DOHH2 (cell line): ENCODE results near the gene PPFIA2.

Experiments
- H3F3A ChIP-seq: fragments of 200-600 bp; sonication (generic), shearing (Covaris generic); 2 replicates; pipeline ENCODE4 v1.6.0; 2016; ENCODE audit warnings: antibody characterized with exemption, mild to moderate bottlenecking; ENCODE audit not compliant: control insufficient read depth, insufficient read depth
- H3K27ac ChIP-seq: fragments of 200-600 bp; sonication (generic); 2 replicates; pipeline ENCODE4 v1.5.1; 2014; ENCODE audit warnings: low read depth, mild to moderate bottlenecking, low read length, moderate library complexity
- H3K27me3 ChIP-seq: fragments of 200-600 bp; sonication (generic); 2 replicates; pipeline ENCODE4 v1.6.1; 2014; ENCODE audit warnings: mild to moderate bottlenecking, low read length, mixed read lengths; ENCODE audit not compliant: control insufficient read depth
- H3K36me3 ChIP-seq: fragments of 200-600 bp; sonication (generic); 2 replicates; pipeline ENCODE4 v1.6.1; 2014; ENCODE audit warnings: mild to moderate bottlenecking, low read length, moderate library complexity, mixed read lengths; ENCODE audit not compliant: control insufficient read depth
- H3K4me1 ChIP-seq: fragments of 200-600 bp; sonication (generic); 2 replicates; pipeline ENCODE4 v1.6.1; 2014; ENCODE audit warnings: mild to moderate bottlenecking, low read length, mixed read lengths; ENCODE audit not compliant: control insufficient read depth
- H3K4me2 ChIP-seq: fragments of 200-600 bp; sonication (generic); 2 replicates; pipeline ENCODE4 v1.6.0; 2014; ENCODE audit warnings: mild to moderate bottlenecking, low read length, moderate library complexity
- H3K4me3 ChIP-seq: fragments of 200-600 bp; sonication (generic); 2 replicates; pipeline ENCODE4 v1.5.1; 2014; ENCODE audit warnings: mild to moderate bottlenecking, low read length, mixed read lengths
- H3K79me2 ChIP-seq: fragments of 200-600 bp; sonication (generic); 2 replicates; pipeline ENCODE4 v1.6.1; 2014; ENCODE audit warnings: mild to moderate bottlenecking, low read length, mixed read lengths; ENCODE audit not compliant: control insufficient read depth
- H3K9me2 ChIP-seq: fragments of 200-600 bp; sonication (generic); replicated peaks from 2 replicates; pipeline ENCODE4 v1.6.1; 2014; ENCODE audit warnings: mild to moderate bottlenecking, low read length, mixed read lengths; ENCODE audit not compliant: control insufficient read depth
- H3K9me3 ChIP-seq: fragments of 200-600 bp; sonication (generic); 2 replicates; pipeline ENCODE4 v1.6.1; 2014; ENCODE audit warnings: antibody characterized with exemption, low read length, mixed read lengths; ENCODE audit not compliant: control insufficient read depth, insufficient read depth
- H4K20me1 ChIP-seq: fragments of 200-600 bp; sonication (generic); 2 replicates; pipeline ENCODE4 v1.6.0; 2014; ENCODE audit warnings: low read depth, mild to moderate bottlenecking, antibody characterized with exemption, low read length, moderate library complexity; ENCODE audit not compliant: control insufficient read depth, insufficient read depth
- CTCF ChIP-seq: fragments of 200-600 bp; sonication (generic); IDR thresholded peaks from one replicate; pipeline ENCODE4 v1.5.1; 2014; ENCODE audit warnings: antibody characterized with exemption, mild to moderate bottlenecking, low read depth, low read length; ENCODE audit not compliant: poor library complexity, severe bottlenecking
- EZH2phosphoT487 ChIP-seq: fragments of 200-600 bp; sonication (generic); IDR thresholded peaks from 2 replicates; pipeline ENCODE4 v1.6.1; 2017; ENCODE audit warnings: borderline replicate concordance, mild to moderate bottlenecking, antibody characterized with exemption, low read length, moderate library complexity, mixed read lengths

PPFIA2 gene

GRCh38 chr12:81231574-81232368, 527.4 kb downstream of the PPFIA2 start:
- Histone ChIP-seq H3K27ac (no peak overlapping the region), H3K9me3 (no peaks in the 10 kb centered on the region), H3K27me3 (no peaks in the 10 kb centered on the region), H3K79me2 (no peaks in the 10 kb centered on the region), H3F3A (no peaks in the 10 kb centered on the region), H3K9me2 (no peaks in the 10 kb centered on the region), H3K4me1 (no peaks in the 10 kb centered on the region), H3K36me3 (no peaks in the 10 kb centered on the region), H3K4me3 (no peak overlapping the region), H4K20me1 (no peaks in the 10 kb centered on the region), H3K4me2 (no peak overlapping the region)
- no peak for TF ChIP-seq EZH2phosphoT487
- no peak for TF ChIP-seq CTCF

GRCh38 chr12:81229759-81230158, 529.4 kb downstream of the PPFIA2 start:
- no peak overlapping the region for H3K27ac ChIP-seq
- no peaks in the 10 kb centered on the region for H3K9me3 ChIP-seq
- no peaks in the 10 kb centered on the region for H3K9me2 ChIP-seq
- H3K4me1 ChIP-seq: no peaks in the 10 kb centered on the region
- H3F3A ChIP-seq: no peaks in the 10 kb centered on the region
- H3K36me3 ChIP-seq: no peaks in the 10 kb centered on the region
- H3K4me2 ChIP-seq: no peak overlapping the region
- no peak overlapping the region for H3K4me3 ChIP-seq
- no peaks in the 10 kb centered on the region for H3K79me2 ChIP-seq
- TF ChIP-seq CTCF: no peak
- no peak for TF ChIP-seq EZH2phosphoT487
- no peaks in the 10 kb centered on the region for H4K20me1 ChIP-seq
- H3K27me3 ChIP-seq: no peaks in the 10 kb centered on the region

- H3K36me3 ChIP-seq: no peaks in the 10 kb centered on the region
- H3K9me2 ChIP-seq: no peaks in the 10 kb centered on the region
- TF ChIP-seq EZH2phosphoT487 (no peak), CTCF (no peak)
Measured at GRCh38 chr12:81224626-81225025, 534.5 kb downstream of the PPFIA2 start.

More at GRCh38 chr12:81224626-81225025, 534.5 kb downstream of the PPFIA2 start:
- no peaks in the 10 kb centered on the region for H3K79me2 ChIP-seq
- no peaks in the 10 kb centered on the region for H3K27me3 ChIP-seq
- no peaks in the 10 kb centered on the region for H3K9me3 ChIP-seq
- no peaks in the 10 kb centered on the region for H4K20me1 ChIP-seq
- no peak overlapping the region for H3K4me2 ChIP-seq
- no peak overlapping the region for H3K4me3 ChIP-seq
- H3K27ac ChIP-seq: no peak overlapping the region
- H3K4me1 ChIP-seq: no peaks in the 10 kb centered on the region
- H3F3A ChIP-seq: no peaks in the 10 kb centered on the region
